ENCODE data around the gene TRPM2. TPM values are rescaled to one million over a fixed set of nuclear protein-coding genes. Genes with fewer than 3 reads are reported as not detected.

TRPM2 gene
- total RNA-seq: 10 to 100 TPM; 21.7 to 70.5 (median 25.2) TPM
- 5.2 TPM for total RNA-seq (2013)

DNA sequence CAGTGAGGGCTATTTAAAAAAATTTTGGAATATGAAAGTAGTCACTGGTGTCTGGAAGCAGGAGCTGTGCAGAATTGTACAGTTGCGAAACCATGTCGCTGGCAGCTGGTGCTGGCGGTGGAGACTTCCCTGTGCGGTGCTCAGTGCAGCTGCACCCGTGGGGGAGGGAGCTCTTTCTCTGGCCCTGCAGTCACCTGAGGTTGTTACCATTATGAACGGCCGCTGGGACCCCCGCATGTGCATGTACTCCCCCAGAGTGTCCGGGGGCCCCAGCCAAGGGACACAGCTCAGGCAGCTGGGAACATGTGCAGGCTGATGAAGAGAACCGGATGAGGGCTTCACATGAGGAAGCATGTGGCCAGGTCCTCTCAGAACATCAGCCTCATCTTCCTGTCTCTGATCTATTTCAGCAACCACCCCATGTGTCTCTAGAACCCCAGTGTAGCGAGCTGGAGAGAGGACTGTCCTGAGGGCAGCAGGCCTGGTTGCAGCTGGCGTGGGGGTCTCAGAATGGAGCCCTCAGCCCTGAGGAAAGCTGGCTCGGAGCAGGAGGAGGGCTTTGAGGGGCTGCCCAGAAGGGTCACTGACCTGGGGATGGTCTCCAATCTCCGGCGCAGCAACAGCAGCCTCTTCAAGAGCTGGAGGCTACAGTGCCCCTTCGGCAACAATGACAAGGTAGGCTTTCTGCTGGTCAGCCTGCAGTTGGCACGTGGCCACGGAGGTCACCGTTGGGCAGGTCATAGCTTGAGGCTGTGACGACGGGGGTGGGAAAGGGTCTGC is at the start of gene TRPM2:
Gene TRPM2 (plus strand): TSS at position 431 of the 780 bp plus-strand sequence. CDS start 80 bp downstream, at position 511.
- Histone ChIP-seq H3K27ac (ENCODE audit: low read length) (peak within 1 kb of the TSS; percentile 53), H3K36me3 (ENCODE audit: control insufficient read depth, insufficient read depth, low read length) (peaks cover 13% of the 10 kb centered on the region), H3K27me3 (ENCODE audit: control insufficient read depth, insufficient read depth, low read length) (peaks cover 16% of the 10 kb centered on the region), H3K9me3 (ENCODE audit: control insufficient read depth, insufficient read depth, low read length) (no peaks in the 10 kb centered on the region), H3K4me1 (ENCODE audit: control insufficient read depth, insufficient read depth, low read length) (peaks cover 58% of the 10 kb centered on the region), H3K4me3 (ENCODE audit: low read length) (peak within 1 kb of the TSS; percentile 17)
- no peaks in the 10 kb centered on the region for H3K9me3 Mint-ChIP-seq
- peak in 1 of 2 donors; percentile 61 for DNase-seq
- intact Hi-C loops (cut with micrococcal nuclease): no loop called here
- peaks cover 0 to 15% of the 10 kb centered on the region in 2 donors for H3K27me3 Mint-ChIP-seq (ENCODE audit: low read depth in 2 of 2)
- 30% methylated on average over 21 of the region's 21 CpGs for WGBS (ENCODE audit: insufficient coverage)
- TF ChIP-seq, protein P1, sequence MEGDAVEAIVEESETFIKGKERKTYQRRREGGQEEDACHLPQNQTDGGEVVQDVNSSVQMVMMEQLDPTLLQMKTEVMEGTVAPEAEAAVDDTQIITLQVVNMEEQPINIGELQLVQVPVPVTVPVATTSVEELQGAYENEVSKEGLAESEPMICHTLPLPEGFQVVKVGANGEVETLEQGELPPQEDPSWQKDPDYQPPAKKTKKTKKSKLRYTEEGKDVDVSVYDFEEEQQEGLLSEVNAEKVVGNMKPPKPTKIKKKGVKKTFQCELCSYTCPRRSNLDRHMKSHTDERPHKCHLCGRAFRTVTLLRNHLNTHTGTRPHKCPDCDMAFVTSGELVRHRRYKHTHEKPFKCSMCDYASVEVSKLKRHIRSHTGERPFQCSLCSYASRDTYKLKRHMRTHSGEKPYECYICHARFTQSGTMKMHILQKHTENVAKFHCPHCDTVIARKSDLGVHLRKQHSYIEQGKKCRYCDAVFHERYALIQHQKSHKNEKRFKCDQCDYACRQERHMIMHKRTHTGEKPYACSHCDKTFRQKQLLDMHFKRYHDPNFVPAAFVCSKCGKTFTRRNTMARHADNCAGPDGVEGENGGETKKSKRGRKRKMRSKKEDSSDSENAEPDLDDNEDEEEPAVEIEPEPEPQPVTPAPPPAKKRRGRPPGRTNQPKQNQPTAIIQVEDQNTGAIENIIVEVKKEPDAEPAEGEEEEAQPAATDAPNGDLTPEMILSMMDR (IDR thresholded peaks at IDR 0.05): no peak
- H3K4me1 Mint-ChIP-seq: peaks cover 52 to 58% of the 10 kb centered on the region in 2 donors
- no peaks in the 10 kb centered on the region for H3K36me3 Mint-ChIP-seq
- H3K4me3 Mint-ChIP-seq: peak within 1 kb of the TSS; percentile 95
- peak; percentile 71 to 78 (median 74) for ATAC-seq
- peak within 1 kb of the TSS; percentile 73 to 89 for H3K27ac Mint-ChIP-seq

DNA sequence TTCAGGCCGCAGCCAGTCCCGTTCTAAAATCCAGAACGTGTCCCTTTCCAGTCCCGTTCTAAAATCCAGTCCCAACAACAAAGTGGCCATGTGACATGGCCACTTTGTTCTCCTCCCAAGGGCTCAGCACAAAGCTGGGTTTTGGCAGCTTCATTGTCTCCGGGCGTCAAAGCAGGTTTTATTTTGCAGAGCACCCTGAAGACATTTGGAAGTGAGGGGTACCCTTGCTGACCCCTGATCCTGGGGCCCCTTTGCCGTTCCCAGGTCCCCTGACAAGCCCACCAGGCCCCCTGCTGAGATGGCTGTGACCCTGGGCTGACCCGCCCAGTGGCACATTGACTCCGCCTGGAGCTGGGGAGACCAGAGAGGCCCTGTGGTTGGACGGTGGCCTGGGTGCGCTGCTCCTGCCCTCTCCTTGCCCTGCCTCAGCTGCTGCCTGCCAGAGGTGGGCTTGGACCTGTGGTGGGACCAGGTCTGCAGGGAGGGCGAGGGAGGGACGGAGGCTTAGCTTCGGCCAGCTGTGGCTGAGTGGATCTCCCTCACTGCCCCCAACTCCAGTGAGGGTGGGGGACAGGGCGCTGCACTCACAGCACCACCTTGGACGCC is 49.3 kb upstream of the TRPM2 start:
- TF ChIP-seq, protein P1 (IDR thresholded peaks at IDR 0.05): no peak
- Mint-ChIP-seq H3K27ac (no peak overlapping the region), H3K9me3 (no peaks in the 10 kb centered on the region), H3K27me3 (ENCODE audit: low read depth in 2 of 2) (no peaks in the 10 kb centered on the region), H3K4me3 (no peak overlapping the region), H3K36me3 (no peaks in the 10 kb centered on the region), H3K4me1 (peaks cover 4 to 50% of the 10 kb centered on the region in 2 donors)
- 93% methylated on average over 16 of the region's 16 CpGs for WGBS (ENCODE audit: insufficient coverage)
- ATAC-seq (no peak), DNase-seq (no peak)
- Histone ChIP-seq H3K27me3 (ENCODE audit: control insufficient read depth, insufficient read depth, low read length) (no peaks in the 10 kb centered on the region), H3K36me3 (ENCODE audit: control insufficient read depth, insufficient read depth, low read length) (peaks cover 3% of the 10 kb centered on the region), H3K4me3 (ENCODE audit: low read length) (no peak overlapping the region), H3K9me3 (ENCODE audit: control insufficient read depth, insufficient read depth, low read length) (no peaks in the 10 kb centered on the region), H3K4me1 (ENCODE audit: control insufficient read depth, insufficient read depth, low read length) (peaks cover 29% of the 10 kb centered on the region), H3K27ac (ENCODE audit: low read length) (no peak overlapping the region)
- intact Hi-C loops (cut with micrococcal nuclease): no loop called here

DNA sequence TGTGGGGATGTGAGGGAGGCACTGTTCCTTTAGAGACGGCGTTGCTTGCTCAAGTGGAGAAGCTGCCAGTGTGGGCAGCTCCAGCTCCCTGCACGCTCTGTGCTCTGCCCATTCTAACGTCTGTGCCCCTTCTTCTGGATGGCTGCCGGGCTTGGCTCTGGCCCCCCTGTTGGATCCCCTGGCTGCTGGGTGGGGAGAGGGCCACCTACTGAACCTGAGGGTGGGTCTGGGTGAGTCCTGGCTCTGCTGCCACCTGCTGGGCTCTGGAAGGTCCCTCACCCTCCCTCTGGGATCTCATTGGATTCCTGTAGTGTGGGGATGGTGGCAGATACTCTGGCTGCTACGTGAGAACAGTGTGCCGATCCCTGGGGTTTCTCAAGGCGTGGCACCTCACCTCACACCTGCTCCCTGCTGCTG is 48.5 kb upstream of the TRPM2 start:
- Mint-ChIP-seq H3K4me1 (peaks cover 4 to 46% of the 10 kb centered on the region in 2 donors), H3K9me3 (no peaks in the 10 kb centered on the region), H3K36me3 (no peaks in the 10 kb centered on the region), H3K27me3 (ENCODE audit: low read depth in 2 of 2) (no peaks in the 10 kb centered on the region), H3K27ac (peak overlapping the region in 1 of 2 donors; percentile 45), H3K4me3 (peak overlapping the region; percentile 50)
- Histone ChIP-seq H3K4me3 (ENCODE audit: low read length) (no peak overlapping the region), H3K36me3 (ENCODE audit: control insufficient read depth, insufficient read depth, low read length) (peaks cover 3% of the 10 kb centered on the region), H3K4me1 (ENCODE audit: control insufficient read depth, insufficient read depth, low read length) (peaks cover 25% of the 10 kb centered on the region), H3K27ac (ENCODE audit: low read length) (no peak overlapping the region), H3K27me3 (ENCODE audit: control insufficient read depth, insufficient read depth, low read length) (no peaks in the 10 kb centered on the region), H3K9me3 (ENCODE audit: control insufficient read depth, insufficient read depth, low read length) (no peaks in the 10 kb centered on the region)
- intact Hi-C loops (cut with micrococcal nuclease): no loop called here
- ATAC-seq (peak in 2 of 3 donors; percentile 37 to 57), DNase-seq (peak in 1 of 2 donors; percentile 72)
- TF ChIP-seq, protein P1 (IDR thresholded peaks at IDR 0.05): peak; percentile 14
- 81% methylated on average over 8 of the region's 8 CpGs for WGBS (ENCODE audit: insufficient coverage)
